Keratinocyte (primary cell): ENCODE data around the gene HIP1R. TPM values are rescaled to one million over a fixed set of nuclear protein-coding genes. Genes with fewer than 3 reads are reported as not detected.
A peak's percentile ranks its signal among the peaks of the same experiment; 100 is the strongest.

ENCODE experiments used
- DNase-seq: peaks from one replicate; pipeline ENCODE4 v3.0.0-alpha.2; 2011; ENCODE audit warnings: low read depth, missing footprints, low spot score
- FAIRE-seq: peaks from 2 replicates; lab custom pipeline; 2011; peaks lifted over from hg19 to GRCh38; lab: Jason Lieb, UNC
- H2AFZ ChIP-seq: 2 replicates; pipeline ENCODE4 v1.6.0; 2012; ENCODE audit warnings: low read length, control low read depth, inconsistent platforms; ENCODE audit not compliant: control insufficient read depth
- H3K27ac ChIP-seq: 2 replicates; pipeline ENCODE4 v1.5.1; 2011; ENCODE audit warnings: low read length; ENCODE audit not compliant: control insufficient read depth, insufficient read depth
- H3K27me3 ChIP-seq: 3 replicates; pipeline ENCODE4 v1.6.0; 2011; ENCODE audit warnings: low read length; ENCODE audit not compliant: control insufficient read depth, insufficient read depth; ENCODE audit errors: extremely low read depth
- H3K36me3 ChIP-seq, 2 experiments: 2 replicates in 1 of 2; 3 replicates in 1 of 2; pipeline ENCODE4 v1.5.1; 2011; ENCODE audit warnings: low read length in 2 of 2, mild to moderate bottlenecking in 1 of 2; ENCODE audit not compliant: control insufficient read depth in 2 of 2, insufficient read depth in 2 of 2; ENCODE audit errors: extremely low read depth in 1 of 2
- H3K4me1 ChIP-seq: 3 replicates; pipeline ENCODE4 v1.5.1; 2011; ENCODE audit warnings: low read length; ENCODE audit not compliant: control insufficient read depth, insufficient read depth; ENCODE audit errors: extremely low read depth
- H3K4me2 ChIP-seq: 3 replicates; pipeline ENCODE4 v1.6.0; 2011; ENCODE audit warnings: low read depth, low read length; ENCODE audit not compliant: control insufficient read depth, insufficient read depth; ENCODE audit errors: extremely low read depth
- H3K4me3 ChIP-seq, 3 experiments: fragments of 200-600 bp in 1 of 3; sonication (generic) in 1 of 3; 2 replicates in 2 of 3; 3 replicates in 1 of 3; pipeline ENCODE4 v1.5.1; 2011 to 2016; ENCODE audit warnings: low read length in 3 of 3, mild to moderate bottlenecking in 3 of 3, control low read depth in 2 of 3, inconsistent platforms in 1 of 3, low read depth in 1 of 3, mixed read lengths in 1 of 3, mixed run types in 1 of 3, moderate library complexity in 1 of 3; ENCODE audit not compliant: control insufficient read depth in 2 of 3, insufficient read depth in 2 of 3; ENCODE audit errors: extremely low read depth in 1 of 3
- H3K79me2 ChIP-seq: 2 replicates; pipeline ENCODE4 v1.6.0; 2012; ENCODE audit warnings: low read length; ENCODE audit not compliant: control insufficient read depth, insufficient read depth
- H3K9ac ChIP-seq: 3 replicates; pipeline ENCODE4 v1.6.0; 2011; ENCODE audit warnings: low read length; ENCODE audit not compliant: control insufficient read depth, insufficient read depth; ENCODE audit errors: extremely low read depth
- H3K9me1 ChIP-seq: 3 replicates; pipeline ENCODE4 v1.6.0; 2011; ENCODE audit warnings: low read length; ENCODE audit not compliant: control insufficient read depth, insufficient read depth; ENCODE audit errors: extremely low read depth
- H3K9me3 ChIP-seq: 2 replicates; pipeline ENCODE4 v1.5.1; 2012; ENCODE audit warnings: low read depth, low read length; ENCODE audit not compliant: control insufficient read depth
- H4K20me1 ChIP-seq: 3 replicates; pipeline ENCODE4 v1.6.0; 2011; ENCODE audit warnings: low read length; ENCODE audit not compliant: control insufficient read depth, insufficient read depth; ENCODE audit errors: extremely low read depth
- EZH2 ChIP-seq: IDR thresholded peaks from one replicate; pipeline ENCODE4 v1.6.1; 2012; ENCODE audit warnings: inconsistent platforms, mild to moderate bottlenecking, low read length, moderate library complexity
- dilution Hi-C: fragments of 300-500 bp; cut with MboI; formaldehyde crosslinking; loops from one replicate; pipeline ENCODE4 v1.7.0; 2020; ENCODE audit warnings: low sequenced_read_pairs; ENCODE audit not compliant: extremely low pct_ligation_motif_present
- polyA plus RNA-seq, 5 experiments: library from polyadenylated mRNA; depleted of rRNA in 3 of 5; stranded (reverse) in 3 of 5; stranded (forward) in 1 of 5; unstranded in 1 of 5; fragments of >200 nt; gene quantifications; 1 replicate in 1 of 5; 2 replicates in 3 of 5; 3 replicates in 1 of 5; pipeline versions ENCODE4 v1.2.1 to v1.2.3, GENCODE V29; 2011 to 2012; ENCODE audit warnings: missing spikeins in 2 of 5, low read depth in 1 of 5, low replicate concordance in 1 of 5
- TF ChIP-seq, protein P1 (sequence below), 3 experiments: IDR thresholded peaks in 1 of 3; conservative IDR thresholded peaks in 1 of 3; optimal IDR thresholded peaks in 1 of 3; 2 replicates in 2 of 3; 3 replicates in 1 of 3; pipeline versions ENCODE3 to v1.5.1; 2011; ENCODE audit warnings: low read length in 3 of 3, mild to moderate bottlenecking in 3 of 3, moderate library complexity in 2 of 3, control low read depth in 1 of 3, inconsistent platforms in 1 of 3; ENCODE audit not compliant: insufficient read depth in 2 of 3; ENCODE audit errors: extremely low read depth in 1 of 3

Gene HIP1R
- polyA plus RNA-seq, 1 donor (not counting 4 experiments of a cell fraction or from before 2014, with no cell fraction given) = 23.0 TPM

DNA sequence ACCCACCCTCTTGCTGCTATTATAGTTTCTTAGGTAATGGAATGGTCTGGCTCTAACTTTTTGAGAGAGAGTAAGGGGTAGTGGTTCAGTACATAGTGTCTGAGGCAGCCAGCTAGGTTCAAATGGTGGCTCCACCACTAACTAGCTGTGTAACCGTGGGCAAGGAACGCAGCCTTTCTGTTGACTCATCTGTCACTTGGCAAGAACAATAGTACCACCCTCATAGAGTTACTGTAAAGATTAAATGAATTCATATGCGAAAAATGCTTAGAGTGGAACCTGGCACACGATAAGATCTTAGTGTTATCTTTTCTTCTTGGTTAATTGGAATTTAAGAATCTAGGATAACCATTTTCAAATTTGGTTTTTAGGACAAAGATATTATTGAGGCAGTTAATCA lies 46.9 kb upstream of the HIP1R start:
- H3K9me1 ChIP-seq = no peaks in the 10 kb centered on the region
- no peaks in the 10 kb centered on the region for H3K27me3 ChIP-seq
- H3K4me2 ChIP-seq = no peak overlapping the region
- no peaks in the 10 kb centered on the region for H3K79me2 ChIP-seq
- H3K9me3 ChIP-seq = no peaks in the 10 kb centered on the region
- H2AFZ ChIP-seq = no peak overlapping the region
- no peak overlapping the region for H3K9ac ChIP-seq
- peak; percentile 82 for FAIRE-seq
- H3K4me1 ChIP-seq = peaks cover 20% of the 10 kb centered on the region
- TF ChIP-seq EZH2 = no peak
- TF ChIP-seq, protein P1, sequence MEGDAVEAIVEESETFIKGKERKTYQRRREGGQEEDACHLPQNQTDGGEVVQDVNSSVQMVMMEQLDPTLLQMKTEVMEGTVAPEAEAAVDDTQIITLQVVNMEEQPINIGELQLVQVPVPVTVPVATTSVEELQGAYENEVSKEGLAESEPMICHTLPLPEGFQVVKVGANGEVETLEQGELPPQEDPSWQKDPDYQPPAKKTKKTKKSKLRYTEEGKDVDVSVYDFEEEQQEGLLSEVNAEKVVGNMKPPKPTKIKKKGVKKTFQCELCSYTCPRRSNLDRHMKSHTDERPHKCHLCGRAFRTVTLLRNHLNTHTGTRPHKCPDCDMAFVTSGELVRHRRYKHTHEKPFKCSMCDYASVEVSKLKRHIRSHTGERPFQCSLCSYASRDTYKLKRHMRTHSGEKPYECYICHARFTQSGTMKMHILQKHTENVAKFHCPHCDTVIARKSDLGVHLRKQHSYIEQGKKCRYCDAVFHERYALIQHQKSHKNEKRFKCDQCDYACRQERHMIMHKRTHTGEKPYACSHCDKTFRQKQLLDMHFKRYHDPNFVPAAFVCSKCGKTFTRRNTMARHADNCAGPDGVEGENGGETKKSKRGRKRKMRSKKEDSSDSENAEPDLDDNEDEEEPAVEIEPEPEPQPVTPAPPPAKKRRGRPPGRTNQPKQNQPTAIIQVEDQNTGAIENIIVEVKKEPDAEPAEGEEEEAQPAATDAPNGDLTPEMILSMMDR (optimal IDR thresholded peaks at IDR 0.05 in 1 of 3, IDR thresholded peaks at IDR 0.05 in 1 of 3, conservative IDR thresholded peaks at IDR 0.05 in 1 of 3; ENCODE audit: extremely low read depth in 1 of 3, insufficient read depth in 2 of 3, low read length in 3 of 3) = no peak
- dilution Hi-C loops = no loop called here
- no peak overlapping the region for H3K27ac ChIP-seq
- H3K4me3 ChIP-seq = no peak overlapping the region
- no peaks in the 10 kb centered on the region for H4K20me1 ChIP-seq
- H3K36me3 ChIP-seq = no peaks in the 10 kb centered on the region
- no peak for DNase-seq

DNA sequence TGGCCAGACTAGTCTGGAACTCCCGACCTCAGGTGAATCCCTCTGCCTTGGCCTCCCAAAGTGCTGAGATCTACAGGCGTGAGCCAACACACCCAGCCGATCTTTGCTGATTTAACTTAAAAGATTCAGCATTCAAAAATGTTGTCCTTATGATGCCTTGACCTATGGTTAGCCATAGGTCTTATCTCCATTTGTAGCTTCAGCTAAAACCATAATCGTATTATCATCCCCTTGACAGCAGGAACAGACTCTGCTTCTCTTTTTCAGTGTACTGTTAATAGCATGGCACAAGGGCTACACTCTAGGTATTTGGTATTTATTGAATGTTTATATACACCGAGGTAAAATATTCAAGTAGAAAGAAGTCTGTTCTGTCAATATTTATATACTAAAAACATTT lies 45.6 kb upstream of the HIP1R start:
- Histone ChIP-seq H3K27me3 (no peaks in the 10 kb centered on the region), H3K79me2 (no peaks in the 10 kb centered on the region), H3K9me3 (no peaks in the 10 kb centered on the region), H2AFZ (no peak overlapping the region), H3K4me2 (no peak overlapping the region), H4K20me1 (no peaks in the 10 kb centered on the region), H3K9ac (no peak overlapping the region), H3K27ac (no peak overlapping the region), H3K9me1 (no peaks in the 10 kb centered on the region), H3K4me3 (no peak overlapping the region), H3K36me3 (no peaks in the 10 kb centered on the region), H3K4me1 (peaks cover 20% of the 10 kb centered on the region)
- DNase-seq (no peak), FAIRE-seq (no peak)
- TF ChIP-seq EZH2 = no peak
- TF ChIP-seq, protein P1 (optimal IDR thresholded peaks at IDR 0.05 in 1 of 3, IDR thresholded peaks at IDR 0.05 in 1 of 3, conservative IDR thresholded peaks at IDR 0.05 in 1 of 3; ENCODE audit: extremely low read depth in 1 of 3, insufficient read depth in 2 of 3, low read length in 3 of 3) = no peak
- dilution Hi-C loops = no loop called here
